Fibroblast of the conjunctiva (primary cell): ENCODE data around the gene MAZ.
"Not testable (repeated sequence)": the region's sequence is repeated elsewhere in the genome, so short reads cannot be mapped to it uniquely, and the experiment has no call there.

Experiments
- DNase-seq: peaks from one replicate; pipeline ENCODE4 v3.0.0-alpha.2; 2010; ENCODE audit warnings: low read depth

Gene MAZ

GRCh38 chr16:29784901-29785500 is 21.3 kb upstream of the MAZ start:
- DNase-seq = no peak

GRCh38 chr16:29787155-29787554 is 19.2 kb upstream of the MAZ start:
- not testable (repeated sequence) for DNase-seq

- no peak for DNase-seq
Observed at GRCh38 chr16:29789775-29790182, 16.6 kb upstream of the MAZ start.

- peak; percentile 97 for DNase-seq
Observed at GRCh38 chr16:29790183-29790948, 16.0 kb upstream of the MAZ start, which contains the start of gene KIF22. TSS of gene KIF22 (plus strand) at chr16:29790751. CDS start at chr16:29790760, 9 bp downstream.

GRCh38 chr16:29790949-29791844 is 15.1 kb upstream of the MAZ start:
- DNase-seq = no peak

GRCh38 chr16:29791845-29792807 is 14.2 kb upstream of the MAZ start:
- no peak for DNase-seq

- DNase-seq = not testable (repeated sequence)
Observed at GRCh38 chr16:29793153-29793552, 13.2 kb upstream of the MAZ start.

- no peak for DNase-seq
Observed at GRCh38 chr16:29794231-29794710, 12.1 kb upstream of the MAZ start.

- DNase-seq = no peak
Observed at GRCh38 chr16:29802416-29802935, 3.9 kb upstream of the MAZ start.

- DNase-seq = no peak
Observed at GRCh38 chr16:29804020-29804419, 2.3 kb upstream of the MAZ start.

- DNase-seq = no peak
Observed at GRCh38 chr16:29804455-29805231, 1.7 kb upstream of the MAZ start.

- DNase-seq = peak; percentile 93
Observed at GRCh38 chr16:29805232-29806098, 864 bp upstream of the MAZ start.

- no peak for DNase-seq
Observed at GRCh38 chr16:29806641-29807425, 504 bp downstream of the MAZ start.

GRCh38 chr16:29807426-29808218 is 1.3 kb downstream of the MAZ start:
- peak; percentile 82 for DNase-seq

GRCh38 chr16:29808219-29808900 is 2.0 kb downstream of the MAZ start:
- DNase-seq = no peak

- DNase-seq = no peak
Observed at GRCh38 chr16:29809031-29809747, 2.9 kb downstream of the MAZ start.
